HepG2 (cell line): Measurements from ENCODE around the gene FNBP1L. TPM values are rescaled to one million over a fixed set of nuclear protein-coding genes. Genes with fewer than 3 reads are reported as not detected.
A peak's percentile ranks its signal among the peaks of the same experiment; 100 is the strongest.

Source experiments
- DNMT1 ChIP-seq: sonication (generic); formaldehyde crosslinking; IDR thresholded peaks from 2 replicates; pipeline ENCODE4 v1.5.1; 2020; ENCODE audit warnings: mild to moderate bottlenecking, missing genetic modification reagents
- ERF ChIP-seq: IDR thresholded peaks from 2 replicates; pipeline ENCODE4 v1.6.1; 2018; ENCODE audit warnings: missing biosample characterization, missing genetic modification reagents
- HNF1B ChIP-seq: sonication (generic); formaldehyde crosslinking; IDR thresholded peaks from 2 replicates; pipeline ENCODE4 v1.5.1; 2020; ENCODE audit warnings: mild to moderate bottlenecking, moderate library complexity, missing genetic modification reagents
- HNF4G ChIP-seq, 2 experiments: sonication (generic) in 1 of 2; formaldehyde crosslinking in 1 of 2; IDR thresholded peaks; 2 replicates each; pipeline versions ENCODE4 v1.4.0 to v1.6.1; 2011 to 2020; ENCODE audit warnings: borderline replicate concordance in 2 of 2, low read depth in 2 of 2, mild to moderate bottlenecking in 2 of 2, low read length in 1 of 2, missing genetic modification reagents in 1 of 2, moderate library complexity in 1 of 2
- IRX3 ChIP-seq: sonication (generic); formaldehyde crosslinking; IDR thresholded peaks from 2 replicates; pipeline ENCODE4 v1.8.1; 2023; ENCODE audit warnings: mild to moderate bottlenecking, low read depth, missing genetic modification reagents, borderline replicate concordance
- KAT8 ChIP-seq: IDR thresholded peaks from 2 replicates; pipeline ENCODE4 v1.6.1; 2016; ENCODE audit warnings: missing genetic modification reagents, missing compliant biosample characterization
- MAX ChIP-seq: IDR thresholded peaks from 2 replicates; pipeline ENCODE4 v1.6.1; 2012; ENCODE audit warnings: inconsistent platforms
- MZF1 ChIP-seq: sonication (generic); formaldehyde crosslinking; IDR thresholded peaks from 2 replicates; pipeline ENCODE4 v1.8.1; 2023; ENCODE audit warnings: mild to moderate bottlenecking, missing genetic modification reagents, borderline replicate concordance
- NR1H2 ChIP-seq: sonication (generic); formaldehyde crosslinking; IDR thresholded peaks from 2 replicates; pipeline ENCODE4 v1.8.1; 2022; ENCODE audit warnings: low read depth, missing genetic modification reagents, borderline replicate concordance
- PHF8 ChIP-seq: sonication (generic); formaldehyde crosslinking; IDR thresholded peaks from 2 replicates; pipeline ENCODE4 v1.5.0; 2020; ENCODE audit warnings: missing genetic modification reagents
- PRPF4 ChIP-seq: fragments of 200-400 bp; formaldehyde crosslinking; IDR thresholded peaks from 2 replicates; pipeline ENCODE4 v1.6.1; 2016; ENCODE audit warnings: low read length, low read depth; ENCODE audit not compliant: poor library complexity, severe bottlenecking
- SCMH1 ChIP-seq: sonication (generic); formaldehyde crosslinking; IDR thresholded peaks from 2 replicates; pipeline ENCODE4 v1.9.0; 2021; ENCODE audit warnings: missing genetic modification reagents, mild to moderate bottlenecking, borderline replicate concordance
- SIX1 ChIP-seq: sonication (generic); formaldehyde crosslinking; IDR thresholded peaks from 2 replicates; pipeline ENCODE4 v1.4.0; 2020; ENCODE audit warnings: missing genetic modification reagents, borderline replicate concordance
- SIX4 ChIP-seq: sonication (generic); formaldehyde crosslinking; IDR thresholded peaks from 2 replicates; pipeline ENCODE4 v1.4.0; 2020; ENCODE audit warnings: missing genetic modification reagents
- TBX3 ChIP-seq: fragments of 450-650 bp; IDR thresholded peaks from 2 replicates; pipeline ENCODE4 v1.6.1; 2017; ENCODE audit warnings: antibody characterized with exemption, mild to moderate bottlenecking, inconsistent platforms, borderline replicate concordance
- U2AF2 ChIP-seq: fragments of 200-400 bp; formaldehyde crosslinking; IDR thresholded peaks from 2 replicates; pipeline ENCODE4 v1.6.1; 2017; ENCODE audit warnings: low read depth, mild to moderate bottlenecking, low read length
- ZFY ChIP-seq: sonication (generic); formaldehyde crosslinking; IDR thresholded peaks from 2 replicates; pipeline ENCODE4 v1.4.0; 2020; ENCODE audit warnings: missing genetic modification reagents
- ZMYM3 ChIP-seq: sonication (generic); formaldehyde crosslinking; IDR thresholded peaks from 2 replicates; pipeline ENCODE4 v1.5.1; 2020; ENCODE audit warnings: mild to moderate bottlenecking, missing genetic modification reagents
- ZNF180 ChIP-seq: sonication (generic); formaldehyde crosslinking; IDR thresholded peaks from 2 replicates; pipeline ENCODE4 v1.4.0; 2020; ENCODE audit warnings: low read depth, missing genetic modification reagents, borderline replicate concordance
- ZNF331 ChIP-seq: sonication (generic); formaldehyde crosslinking; IDR thresholded peaks from 2 replicates; pipeline ENCODE4 v1.4.0; 2020; ENCODE audit warnings: missing genetic modification reagents
- ZNF333 ChIP-seq: sonication (generic); formaldehyde crosslinking; IDR thresholded peaks from 2 replicates; pipeline ENCODE4 v1.4.0; 2020; ENCODE audit warnings: mild to moderate bottlenecking, missing genetic modification reagents, borderline replicate concordance
- ZNF619 ChIP-seq: sonication (generic); formaldehyde crosslinking; IDR thresholded peaks from 2 replicates; pipeline ENCODE4 v1.4.0; 2020; ENCODE audit warnings: mild to moderate bottlenecking, missing genetic modification reagents
- ZNF724P ChIP-seq: sonication (generic); formaldehyde crosslinking; IDR thresholded peaks from 2 replicates; pipeline ENCODE4 v1.8.0; 2022; ENCODE audit warnings: missing genetic modification reagents, borderline replicate concordance
- ZNF761 ChIP-seq: sonication (generic); formaldehyde crosslinking; conservative IDR thresholded peaks from 2 replicates; pipeline ENCODE4 v1.4.0; 2020; ENCODE audit warnings: mild to moderate bottlenecking, missing genetic modification reagents
- polyA plus RNA-seq, 8 experiments: library from polyadenylated mRNA; depleted of rRNA in 3 of 8; stranded (reverse) in 7 of 8; unstranded in 1 of 8; fragments of >200 nt; fragmentation: Illumina TruSeq in 4 of 8; extraction: Trizol in 4 of 8; gene quantifications; 2 replicates each; pipeline versions ENCODE4 v1.2.1 to v1.2.3, GENCODE V29; 2011 to 2016; ENCODE audit warnings: low read depth in 4 of 8, missing spikeins in 1 of 8, mixed read lengths in 1 of 8; ENCODE audit not compliant: insufficient read depth in 1 of 8
- total RNA-seq, 5 experiments: library from RNA; depleted of rRNA; stranded (reverse); fragments of >200 nt; fragmentation: Illumina TruSeq; extraction: Trizol; gene quantifications; 2 replicates each; pipeline ENCODE4 v1.2.3, GENCODE V29; 2016; ENCODE audit warnings: low read depth in 1 of 5
- TF ChIP-seq, protein P1 (sequence below): fragments of 450-650 bp; IDR thresholded peaks from 2 replicates; pipeline ENCODE4 v1.6.1; 2017; ENCODE audit warnings: mild to moderate bottlenecking

Gene FNBP1L
- total and polyA plus RNA-seq, 2 of the 13 experiments (the other 11 are each of a cell fraction or from before 2014, with no cell fraction given) = 24.1 to 27.1 TPM

- TF ChIP-seq DNMT1 (CRISPR knock-in tag) (no peak), ZFY (CRISPR knock-in tag) (peak; percentile 72), KAT8 (CRISPR knock-in tag) (peak; percentile 56), ZMYM3 (peak; percentile 61; the same call in 1 of the 2 replicates), PRPF4 (no peak), IRX3 (CRISPR knock-in tag) (peak; percentile 75; the same call in 1 of the 2 replicates), ZNF619 (no peak), SCMH1 (CRISPR knock-in tag) (no peak), MZF1 (CRISPR knock-in tag) (0 out of 2 replicates have a peak, but pooled peaks have one; percentile 30), ZNF724P (CRISPR knock-in tag) (no peak), HNF1B (CRISPR knock-in tag) (peak; percentile 88), NR1H2 (CRISPR knock-in tag) (peak; percentile 83; the same call in 1 of the 2 replicates), TBX3 (no peak), PHF8 (CRISPR knock-in tag) (peak; percentile 71), ZNF180 (CRISPR knock-in tag) (no peak), U2AF2 (no peak), SIX1 (CRISPR knock-in tag) (0 out of 2 replicates have a peak, but pooled peaks have one; percentile 50), SIX4 (CRISPR knock-in tag) (peak; percentile 73; the same call in 1 of the 2 replicates), ZNF761 (CRISPR knock-in tag) (no peak; the same call in 1 of the 2 replicates), MAX (peak; percentile 85), ZNF331 (CRISPR knock-in tag) (peak; percentile 36; the same call in 1 of the 2 replicates), HNF4G (IDR thresholded peaks at IDR 0.05; ENCODE audit: borderline replicate concordance, low read depth, low read length) (peak; percentile 12; the same call in 1 of the 2 replicates), HNF4G (CRISPR knock-in tag; IDR thresholded peaks at IDR 0.05; ENCODE audit: borderline replicate concordance, low read depth) (peak; percentile 65; the same call in 1 of the 2 replicates), ZNF333 (no peak), ERF (no peak; the same call in 1 of the 2 replicates)
- TF ChIP-seq, protein P1, sequence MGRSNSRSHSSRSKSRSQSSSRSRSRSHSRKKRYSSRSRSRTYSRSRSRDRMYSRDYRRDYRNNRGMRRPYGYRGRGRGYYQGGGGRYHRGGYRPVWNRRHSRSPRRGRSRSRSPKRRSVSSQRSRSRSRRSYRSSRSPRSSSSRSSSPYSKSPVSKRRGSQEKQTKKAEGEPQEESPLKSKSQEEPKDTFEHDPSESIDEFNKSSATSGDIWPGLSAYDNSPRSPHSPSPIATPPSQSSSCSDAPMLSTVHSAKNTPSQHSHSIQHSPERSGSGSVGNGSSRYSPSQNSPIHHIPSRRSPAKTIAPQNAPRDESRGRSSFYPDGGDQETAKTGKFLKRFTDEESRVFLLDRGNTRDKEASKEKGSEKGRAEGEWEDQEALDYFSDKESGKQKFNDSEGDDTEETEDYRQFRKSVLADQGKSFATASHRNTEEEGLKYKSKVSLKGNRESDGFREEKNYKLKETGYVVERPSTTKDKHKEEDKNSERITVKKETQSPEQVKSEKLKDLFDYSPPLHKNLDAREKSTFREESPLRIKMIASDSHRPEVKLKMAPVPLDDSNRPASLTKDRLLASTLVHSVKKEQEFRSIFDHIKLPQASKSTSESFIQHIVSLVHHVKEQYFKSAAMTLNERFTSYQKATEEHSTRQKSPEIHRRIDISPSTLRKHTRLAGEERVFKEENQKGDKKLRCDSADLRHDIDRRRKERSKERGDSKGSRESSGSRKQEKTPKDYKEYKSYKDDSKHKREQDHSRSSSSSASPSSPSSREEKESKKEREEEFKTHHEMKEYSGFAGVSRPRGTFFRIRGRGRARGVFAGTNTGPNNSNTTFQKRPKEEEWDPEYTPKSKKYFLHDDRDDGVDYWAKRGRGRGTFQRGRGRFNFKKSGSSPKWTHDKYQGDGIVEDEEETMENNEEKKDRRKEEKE = no peak
Measured at GRCh38 chr1:93591676-93592550, 144.0 kb downstream of the FNBP1L start (continued).
